Colonic mucosa (tissue), 4 donors: ENCODE data around the gene ZKSCAN1. TPM values are rescaled to one million over a fixed set of nuclear protein-coding genes. Genes with fewer than 3 reads are reported as not detected.

Source experiments
- DNase-seq: peaks from one replicate; pipeline ENCODE4 v3.0.0-alpha.2; 2020
- H3K27ac ChIP-seq: fragments of 200-600 bp; one replicate; pipeline ENCODE4 v1.8.0; 2021
- H3K27me3 ChIP-seq: fragments of 200-600 bp; one replicate; pipeline ENCODE4 v1.8.0; 2021
- H3K36me3 ChIP-seq: fragments of 200-600 bp; one replicate; pipeline ENCODE4 v1.8.0; 2021
- H3K4me1 ChIP-seq: fragments of 200-600 bp; one replicate; pipeline ENCODE4 v1.8.0; 2021; ENCODE audit warnings: mild to moderate bottlenecking
- H3K4me3 ChIP-seq: fragments of 200-600 bp; one replicate; pipeline ENCODE4 v1.8.0; 2021
- H3K9ac ChIP-seq, 2 donors: one replicate each; pipeline ENCODE4 v1.7.0; 2013; ENCODE audit warnings: control low read depth in 2 of 2, low read depth in 2 of 2, low read length in 2 of 2
- H3K9me3 ChIP-seq: fragments of 200-600 bp; one replicate; pipeline ENCODE4 v1.8.0; 2021
- intact Hi-C: fragments of 100-400 bp; cut with DNase I; formaldehyde crosslinking; loops from one replicate; pipeline ENCODE4 v1.14.1; 2022
- total RNA-seq, 2 donors: library from RNA; stranded (reverse); fragmentation: NEBNext Ultra II Directional in 1 of 2; extraction: Animal tissue kit (Norgen Biotek cat#: 25700) in 1 of 2; gene quantifications; one replicate each; pipeline ENCODE4 v1.2.1, GENCODE V29; 2021
- TF ChIP-seq, protein P1 (sequence below): fragments of 200-600 bp; IDR thresholded peaks from one replicate; pipeline ENCODE4 v1.8.0; 2022; ENCODE audit warnings: antibody characterized with exemption, mild to moderate bottlenecking
- donor health status: healthy.
- donor health status: DM: no; HTN: no; CAD: no.
- donor health status: DM: no; HTN: no; CAD: no.

The ZKSCAN1 gene
- total RNA-seq, 2 donors from 2014 or later: 96.1 to 147 TPM

- TF ChIP-seq, protein P1, sequence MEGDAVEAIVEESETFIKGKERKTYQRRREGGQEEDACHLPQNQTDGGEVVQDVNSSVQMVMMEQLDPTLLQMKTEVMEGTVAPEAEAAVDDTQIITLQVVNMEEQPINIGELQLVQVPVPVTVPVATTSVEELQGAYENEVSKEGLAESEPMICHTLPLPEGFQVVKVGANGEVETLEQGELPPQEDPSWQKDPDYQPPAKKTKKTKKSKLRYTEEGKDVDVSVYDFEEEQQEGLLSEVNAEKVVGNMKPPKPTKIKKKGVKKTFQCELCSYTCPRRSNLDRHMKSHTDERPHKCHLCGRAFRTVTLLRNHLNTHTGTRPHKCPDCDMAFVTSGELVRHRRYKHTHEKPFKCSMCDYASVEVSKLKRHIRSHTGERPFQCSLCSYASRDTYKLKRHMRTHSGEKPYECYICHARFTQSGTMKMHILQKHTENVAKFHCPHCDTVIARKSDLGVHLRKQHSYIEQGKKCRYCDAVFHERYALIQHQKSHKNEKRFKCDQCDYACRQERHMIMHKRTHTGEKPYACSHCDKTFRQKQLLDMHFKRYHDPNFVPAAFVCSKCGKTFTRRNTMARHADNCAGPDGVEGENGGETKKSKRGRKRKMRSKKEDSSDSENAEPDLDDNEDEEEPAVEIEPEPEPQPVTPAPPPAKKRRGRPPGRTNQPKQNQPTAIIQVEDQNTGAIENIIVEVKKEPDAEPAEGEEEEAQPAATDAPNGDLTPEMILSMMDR: no peak
- Histone ChIP-seq H3K4me1 (no peaks in the 10 kb centered on the region), H3K9me3 (no peaks in the 10 kb centered on the region), H3K27me3 (no peaks in the 10 kb centered on the region), H3K9ac (no peak overlapping the region), H3K27ac (no peak overlapping the region), H3K36me3 (no peaks in the 10 kb centered on the region), H3K4me3 (no peak overlapping the region)
- intact Hi-C loops: no loop called here
- DNase-seq: no peak
These were observed 41.6 kb downstream of the ZKSCAN1 start for GRCh38 chr7:100057006-100057405.

DNA sequence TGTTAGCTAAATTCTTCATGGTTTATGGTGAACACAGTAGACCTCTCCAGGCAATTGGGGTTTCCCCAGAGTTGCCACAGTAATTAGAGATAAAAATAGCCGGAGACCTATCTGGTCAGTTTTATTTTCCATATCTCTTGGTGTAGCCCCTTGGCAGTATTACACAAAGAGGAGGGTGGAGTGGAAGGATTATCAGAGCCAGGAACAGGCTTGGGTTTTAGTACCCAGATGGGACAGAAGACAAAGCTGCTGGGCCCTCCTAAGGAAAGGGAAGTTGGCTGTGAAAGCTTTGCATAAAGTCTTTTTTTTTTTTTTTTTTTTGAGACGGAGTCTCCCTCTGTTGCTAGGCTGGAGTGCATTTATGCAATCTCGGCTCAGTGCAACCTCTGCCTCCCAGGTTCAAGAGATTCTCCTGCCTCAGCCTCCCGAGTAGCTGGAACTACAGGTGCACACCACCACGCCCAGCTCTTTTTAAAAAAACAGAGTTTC, 43.9 kb downstream of the ZKSCAN1 start:
- Histone ChIP-seq H3K4me3 (no peak overlapping the region), H3K36me3 (no peaks in the 10 kb centered on the region), H3K27ac (no peak overlapping the region), H3K9ac (no peak overlapping the region), H3K9me3 (no peaks in the 10 kb centered on the region), H3K27me3 (no peaks in the 10 kb centered on the region), H3K4me1 (no peaks in the 10 kb centered on the region)
- intact Hi-C loops: no loop called here
- no peak for DNase-seq
- TF ChIP-seq, protein P1: no peak

GRCh38 chr7:100061518-100062193, 46.3 kb downstream of the ZKSCAN1 start:
- no peaks in the 10 kb centered on the region for H3K4me1 ChIP-seq
- H3K27me3 ChIP-seq: no peaks in the 10 kb centered on the region
- no peak overlapping the region for H3K9ac ChIP-seq
- intact Hi-C loops: no loop called here
- TF ChIP-seq, protein P1: no peak
- no peaks in the 10 kb centered on the region for H3K36me3 ChIP-seq
- no peak for DNase-seq
- H3K9me3 ChIP-seq: no peaks in the 10 kb centered on the region
- no peak overlapping the region for H3K27ac ChIP-seq
- H3K4me3 ChIP-seq: no peak overlapping the region

DNA sequence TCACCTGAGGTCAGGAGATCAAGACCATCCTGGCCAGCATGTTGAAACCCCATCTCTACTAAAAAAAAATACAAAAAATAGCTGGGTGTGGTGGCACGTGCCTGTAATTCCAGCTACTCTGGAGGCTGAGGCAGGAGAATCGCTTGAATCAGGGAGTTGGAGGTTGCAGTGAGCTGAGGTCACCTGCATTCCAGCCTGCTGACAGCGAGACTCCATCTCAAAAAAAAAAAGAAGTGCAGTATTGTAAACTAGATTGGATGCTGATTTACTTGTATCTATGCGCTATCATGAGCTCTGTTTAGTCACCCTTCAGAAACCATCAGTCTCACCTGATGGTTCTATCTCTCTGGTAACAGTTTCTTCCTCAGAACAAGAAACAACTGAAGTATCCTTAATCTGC, 48.0 kb downstream of the ZKSCAN1 start:
- no peak overlapping the region for H3K4me3 ChIP-seq
- no peaks in the 10 kb centered on the region for H3K27me3 ChIP-seq
- DNase-seq: no peak
- TF ChIP-seq, protein P1: no peak
- no peaks in the 10 kb centered on the region for H3K9me3 ChIP-seq
- no peak overlapping the region for H3K9ac ChIP-seq
- no peaks in the 10 kb centered on the region for H3K4me1 ChIP-seq
- H3K27ac ChIP-seq: no peak overlapping the region
- no peaks in the 10 kb centered on the region for H3K36me3 ChIP-seq
- intact Hi-C loops: no loop called here

- Histone ChIP-seq H3K9me3 (no peaks in the 10 kb centered on the region), H3K4me3 (no peak overlapping the region), H3K36me3 (no peaks in the 10 kb centered on the region), H3K27ac (no peak overlapping the region), H3K9ac (no peak overlapping the region), H3K27me3 (no peaks in the 10 kb centered on the region), H3K4me1 (no peaks in the 10 kb centered on the region)
- no peak for DNase-seq
- intact Hi-C loops: no loop called here
- TF ChIP-seq, protein P1: no peak
These were observed 48.8 kb downstream of the ZKSCAN1 start for GRCh38 chr7:100064162-100064561.
